HG03469 (cell line): ENCODE data around the gene DNAJC15.

Experiments
- ATAC-seq: cut with Tn5 transposase; IDR thresholded peaks from one replicate; pipeline ENCODE4 v1.9.1; 2021; ENCODE audit warnings: mild to moderate bottlenecking, moderate library complexity, moderate number of reproducible peaks; ENCODE audit not compliant: unreplicated experiment

The DNAJC15 gene

GRCh38 chr13:43122791-43123190 lies 99.4 kb downstream of the DNAJC15 start:
- ATAC-seq = no peak

DNA sequence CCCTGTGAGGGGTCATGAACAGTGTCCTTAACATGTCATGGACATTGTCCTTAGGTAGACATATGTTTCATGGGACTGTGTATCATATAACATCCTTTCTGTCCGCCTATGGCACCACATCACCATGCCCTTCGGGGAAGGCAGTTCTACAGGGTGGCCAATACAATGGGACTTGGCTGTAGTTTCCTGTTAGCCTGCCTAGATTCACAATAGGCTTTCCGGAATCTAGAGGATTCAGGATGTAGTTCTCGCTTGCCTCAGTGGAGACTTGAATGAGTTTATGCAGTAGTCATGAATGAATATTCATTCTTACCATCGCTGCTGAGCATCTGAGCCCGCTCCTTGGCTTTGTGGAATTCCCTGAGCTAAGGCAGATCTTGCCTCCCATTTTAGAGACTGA lies 100.5 kb downstream of the DNAJC15 start:
- no peak for ATAC-seq

DNA sequence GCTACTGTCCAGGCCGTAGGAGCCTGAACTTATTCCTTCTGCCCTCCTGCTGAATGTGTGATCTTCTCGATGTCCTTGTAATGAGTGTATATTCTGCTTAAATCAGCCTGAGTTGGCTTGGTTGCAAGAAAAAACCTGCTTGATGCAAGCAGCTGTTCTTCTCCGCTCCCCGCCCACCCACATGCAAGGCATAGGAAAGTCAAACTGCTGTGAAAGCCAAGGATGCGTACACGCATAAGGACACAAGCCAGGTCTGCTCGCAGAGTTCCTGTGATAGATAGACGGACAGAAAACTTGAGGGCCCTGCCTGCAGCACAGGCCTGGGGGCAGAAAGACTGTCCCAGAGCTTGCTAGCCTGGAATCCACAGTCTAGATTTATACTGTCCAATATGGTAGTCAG lies 101.1 kb downstream of the DNAJC15 start:
- no peak for ATAC-seq

- ATAC-seq = no peak
Observed at GRCh38 chr13:43126420-43126819, 103.0 kb downstream of the DNAJC15 start.

DNA sequence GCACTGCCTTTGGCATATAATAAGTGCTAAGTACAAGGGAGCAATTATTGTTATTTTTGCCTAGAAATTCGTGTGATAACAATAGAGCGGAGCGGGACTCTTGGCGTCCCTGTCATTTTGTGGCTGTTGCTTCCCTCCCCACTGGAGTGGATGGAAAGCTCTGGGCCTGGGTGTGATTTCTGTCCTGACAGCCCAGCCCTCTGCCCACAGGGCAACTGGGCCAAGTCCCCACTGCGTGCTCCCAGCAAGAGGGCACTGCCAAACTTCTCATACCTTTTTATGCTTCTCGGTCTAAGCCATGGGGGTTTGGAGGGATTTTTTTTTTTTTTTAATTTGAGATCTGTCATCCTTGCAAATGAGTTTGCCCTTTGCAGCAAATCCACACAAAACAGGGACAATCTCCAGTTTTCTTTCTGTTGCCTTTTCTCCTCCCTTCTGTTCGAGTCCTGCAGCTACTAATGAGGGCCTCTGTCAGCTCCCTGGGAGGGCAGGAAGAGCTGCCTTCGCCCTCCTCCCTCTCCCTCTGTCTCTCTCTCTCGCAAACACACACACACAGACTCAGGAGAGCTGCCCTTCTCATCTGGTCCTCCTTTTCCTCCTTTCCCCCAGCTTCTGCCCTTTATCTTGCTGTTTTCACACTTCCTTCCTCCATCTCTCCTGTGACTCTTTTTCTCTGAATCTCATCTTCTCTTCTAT lies 103.9 kb downstream of the DNAJC15 start:
- ATAC-seq = no peak

GRCh38 chr13:43127827-43128226 lies 104.4 kb downstream of the DNAJC15 start:
- no peak for ATAC-seq

- no peak for ATAC-seq
Observed at GRCh38 chr13:43128504-43128961, 105.1 kb downstream of the DNAJC15 start.

- no peak for ATAC-seq
Observed at GRCh38 chr13:43129066-43129465, 105.7 kb downstream of the DNAJC15 start.

DNA sequence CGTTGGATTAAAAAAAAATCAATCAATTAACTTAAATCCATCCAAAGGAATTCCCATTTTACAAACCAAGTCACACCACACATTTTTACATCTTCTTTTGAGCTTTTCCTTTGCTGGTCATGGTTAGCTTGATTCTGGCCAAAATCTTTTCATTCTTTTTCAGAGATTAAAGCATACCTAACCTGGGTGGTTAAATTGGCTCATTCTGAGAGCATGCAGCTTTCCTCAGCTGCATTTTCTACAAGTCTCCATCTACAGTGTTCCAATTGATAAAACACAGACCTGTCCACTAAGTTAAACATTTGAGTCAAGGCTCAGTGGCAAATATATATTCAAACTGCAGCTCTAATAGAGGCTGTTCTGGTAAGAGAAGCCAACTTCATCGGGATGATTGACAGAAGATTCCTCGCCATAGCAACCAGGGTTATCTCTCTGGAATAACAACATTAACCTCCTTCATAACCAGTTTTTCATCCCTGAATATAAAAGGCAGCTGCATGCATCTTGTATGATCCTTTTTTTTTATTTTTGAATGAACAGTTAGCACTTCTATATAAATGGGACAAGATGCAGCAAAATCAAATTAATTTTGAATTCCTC lies 106.2 kb downstream of the DNAJC15 start:
- ATAC-seq = no peak

GRCh38 chr13:43132257-43132656 lies 108.9 kb downstream of the DNAJC15 start:
- ATAC-seq = no peak

- no peak for ATAC-seq
Observed at GRCh38 chr13:43132911-43133310, 109.5 kb downstream of the DNAJC15 start.

DNA sequence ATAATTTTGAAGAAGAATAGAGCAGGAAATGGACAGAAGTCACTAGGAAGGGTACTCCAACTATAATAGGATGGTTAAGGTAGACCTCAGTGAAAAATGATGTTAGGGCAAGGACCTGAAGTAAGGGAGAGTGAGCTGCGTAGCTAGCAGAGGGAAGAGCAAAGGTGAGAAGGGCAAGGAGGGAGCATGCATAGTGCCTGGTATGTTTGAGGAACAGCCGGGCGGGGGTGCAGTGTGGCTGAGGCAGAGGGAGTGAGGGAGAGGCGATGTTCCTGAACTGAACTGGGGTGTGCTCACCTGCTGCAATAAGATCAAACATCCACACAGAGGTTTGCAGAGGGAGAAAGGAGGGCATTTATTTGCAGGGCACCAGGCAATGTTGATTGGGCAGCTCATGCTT lies 110.4 kb downstream of the DNAJC15 start:
- no peak for ATAC-seq

DNA sequence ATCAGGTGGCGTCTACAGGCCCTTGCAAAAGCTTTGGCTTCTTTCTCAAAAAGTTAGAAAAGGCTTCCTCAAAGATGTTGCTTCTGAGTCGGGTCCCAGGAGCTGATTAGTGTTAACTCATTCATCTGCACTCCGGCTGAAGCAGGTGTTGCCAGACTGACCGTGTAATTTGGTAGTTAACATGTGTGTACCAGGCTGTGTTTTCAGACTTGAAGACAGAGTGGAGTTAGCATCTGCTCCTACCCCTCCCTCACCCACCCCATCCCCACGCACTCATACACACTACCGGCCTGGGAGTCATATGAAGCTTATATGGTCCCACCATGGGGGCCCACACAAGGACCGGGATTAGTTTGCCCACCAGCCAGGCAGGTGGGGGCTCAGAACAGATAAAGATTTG lies 111.5 kb downstream of the DNAJC15 start:
- ATAC-seq = no peak

DNA sequence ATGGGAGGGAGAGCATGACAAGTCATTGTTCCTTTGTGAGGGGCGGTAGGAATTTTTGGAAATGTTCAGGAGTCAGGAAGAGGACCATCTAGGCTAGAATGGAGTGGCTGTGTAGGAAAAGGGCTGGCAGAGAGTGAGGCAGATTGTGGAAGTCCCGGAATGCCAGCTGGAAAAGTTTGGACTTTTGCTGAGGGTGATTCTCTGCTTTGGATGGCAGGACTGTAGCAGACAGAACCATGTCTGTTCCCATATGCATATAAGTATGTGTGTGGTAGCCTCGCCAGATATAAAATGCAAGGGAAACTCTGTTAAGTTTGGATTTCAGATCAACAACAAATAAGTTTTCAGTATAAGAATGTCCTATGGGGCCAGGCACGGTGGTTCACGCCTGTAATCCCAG lies 112.1 kb downstream of the DNAJC15 start:
- ATAC-seq = no peak

- no peak for ATAC-seq
Observed at GRCh38 chr13:43136920-43137575, 113.7 kb downstream of the DNAJC15 start.

DNA sequence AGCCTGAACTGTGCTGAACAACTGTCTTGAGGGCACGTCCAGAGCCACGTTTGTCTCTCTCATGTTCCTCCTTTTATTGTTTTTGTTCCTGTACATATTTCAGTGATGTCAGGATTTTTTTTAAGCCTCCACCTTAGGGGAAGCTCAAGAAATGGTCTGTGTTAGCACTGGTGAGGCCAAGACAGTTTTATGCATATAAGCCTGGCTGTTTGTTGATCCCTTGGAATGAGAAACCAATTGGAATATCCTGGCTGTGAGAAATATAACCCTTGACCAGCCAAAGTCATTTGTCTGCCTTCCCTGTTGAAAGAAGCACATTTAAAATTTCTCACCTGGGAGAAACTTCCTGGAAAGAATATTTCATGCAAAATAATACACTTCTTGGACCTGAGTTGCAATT lies 115.8 kb downstream of the DNAJC15 start:
- no peak for ATAC-seq

GRCh38 chr13:43139921-43140320 lies 116.5 kb downstream of the DNAJC15 start:
- ATAC-seq = no peak

GRCh38 chr13:43140985-43141384 lies 117.6 kb downstream of the DNAJC15 start:
- no peak for ATAC-seq

GRCh38 chr13:43141685-43142084 lies 118.3 kb downstream of the DNAJC15 start:
- no peak for ATAC-seq

- ATAC-seq = no peak
Observed at GRCh38 chr13:43143591-43143990, 120.2 kb downstream of the DNAJC15 start.

- no peak for ATAC-seq
Observed at GRCh38 chr13:43145534-43146196, 122.3 kb downstream of the DNAJC15 start.

DNA sequence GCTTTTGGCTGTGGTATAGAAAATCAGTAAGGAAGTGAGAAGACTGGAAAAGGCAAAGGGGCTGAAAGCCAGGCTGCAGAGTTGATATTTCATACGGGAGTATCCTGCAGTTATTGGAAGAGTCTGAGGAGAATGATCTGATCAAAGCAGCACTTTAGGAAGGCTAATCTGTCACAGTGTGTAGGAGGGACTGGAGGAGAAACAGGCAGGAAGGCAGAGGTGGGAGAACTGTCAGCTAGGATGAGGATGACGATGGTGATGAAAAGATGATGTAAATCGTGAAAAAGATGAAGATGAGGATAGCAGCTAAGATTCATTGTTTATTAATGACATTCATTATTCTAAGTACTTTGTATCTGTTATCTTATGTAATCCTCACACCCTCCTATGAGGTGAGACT lies 123.0 kb downstream of the DNAJC15 start:
- ATAC-seq = no peak
